Skin of body (tissue), 2 donors: Measurements from ENCODE around the gene P4HA2. TPM values are rescaled to one million over a fixed set of nuclear protein-coding genes. Genes with fewer than 3 reads are reported as not detected.

Experiments
- DNase-seq: peaks from one replicate; lab custom pipeline; 2025; lab: John Stamatoyannopoulos, UW
- total RNA-seq: library from RNA; depleted of rRNA; stranded (reverse); fragments of >200 nt; gene quantifications from one replicate; pipeline ENCODE4 v1.2.3, GENCODE V29; 2014

Gene P4HA2
- total RNA-seq, 1 donor from 2014 or later, result 88.9 TPM

GRCh38 chr5:132224716-132225115 is 2.9 kb downstream of the P4HA2 start:
- DNase-seq, result peak; percentile 56

- DNase-seq, result no peak
Measured at GRCh38 chr5:132223861-132224260, 3.8 kb downstream of the P4HA2 start.

- no peak for DNase-seq
Measured at GRCh38 chr5:132222649-132223038, 5.0 kb downstream of the P4HA2 start.

- DNase-seq, result peak; percentile 92
Measured at GRCh38 chr5:132221781-132222648, 5.6 kb downstream of the P4HA2 start.

GRCh38 chr5:132220491-132220890 is 7.2 kb downstream of the P4HA2 start:
- no peak for DNase-seq

GRCh38 chr5:132219981-132220380 is 7.7 kb downstream of the P4HA2 start:
- DNase-seq, result no peak

GRCh38 chr5:132219289-132219970 is 8.2 kb downstream of the P4HA2 start:
- no peak for DNase-seq

GRCh38 chr5:132218321-132218720 is 9.3 kb downstream of the P4HA2 start:
- no peak for DNase-seq

GRCh38 chr5:132215329-132215728 is 12.3 kb downstream of the P4HA2 start:
- peak; percentile 74 for DNase-seq

- no peak for DNase-seq
Measured at GRCh38 chr5:132214491-132214890, 13.2 kb downstream of the P4HA2 start.

GRCh38 chr5:132213666-132214065 is 14.0 kb downstream of the P4HA2 start:
- DNase-seq, result no peak

GRCh38 chr5:132211787-132212186 is 15.9 kb downstream of the P4HA2 start:
- no peak for DNase-seq

GRCh38 chr5:132210944-132211343 is 16.7 kb downstream of the P4HA2 start:
- DNase-seq, result no peak

- no peak for DNase-seq
Measured at GRCh38 chr5:132209901-132210545, 17.6 kb downstream of the P4HA2 start.

GRCh38 chr5:132209131-132209530 is 18.5 kb downstream of the P4HA2 start:
- DNase-seq, result no peak

- DNase-seq, result no peak
Measured at GRCh38 chr5:132207778-132208177, 19.9 kb downstream of the P4HA2 start.

- DNase-seq, result no peak
Measured at GRCh38 chr5:132206782-132207181, 20.9 kb downstream of the P4HA2 start.

GRCh38 chr5:132205385-132206125 is 22.1 kb downstream of the P4HA2 start:
- peak; percentile 24 for DNase-seq

- DNase-seq, result no peak
Measured at GRCh38 chr5:132204371-132205135, 23.1 kb downstream of the P4HA2 start.

- no peak for DNase-seq
Measured at GRCh38 chr5:132203916-132204315, 23.7 kb downstream of the P4HA2 start.

GRCh38 chr5:132203464-132203818 is 24.2 kb downstream of the P4HA2 start:
- no peak for DNase-seq
